SU-DHL-6 (cell line): Measurements from ENCODE around the gene TBC1D19.
"Not testable (repeated sequence)": the region's sequence is repeated elsewhere in the genome, so short reads cannot be mapped to it uniquely, and the experiment has no call there.

ENCODE experiments used
- H2AFZ ChIP-seq: fragments of 200-600 bp; sonication (generic); 2 replicates; pipeline ENCODE4 v1.6.1; 2014; ENCODE audit warnings: low read depth, mild to moderate bottlenecking, moderate library complexity, mixed read lengths, antibody characterized with exemption, low read length; ENCODE audit not compliant: severe bottlenecking
- H3F3A ChIP-seq: fragments of 200-600 bp; shearing (Covaris generic); 2 replicates; pipeline ENCODE4 v1.6.0; 2016; ENCODE audit warnings: antibody characterized with exemption, mild to moderate bottlenecking; ENCODE audit not compliant: insufficient read depth
- H3K27ac ChIP-seq: fragments of 200-600 bp; sonication (generic); 2 replicates; pipeline ENCODE4 v1.5.1; 2016; ENCODE audit warnings: low read depth, mild to moderate bottlenecking, low read length, moderate library complexity, mixed read lengths
- H3K27me3 ChIP-seq: fragments of 200-600 bp; sonication (generic), shearing (Covaris generic); 2 replicates; pipeline ENCODE4 v1.6.0; 2014; ENCODE audit warnings: mild to moderate bottlenecking, low read length
- H3K36me3 ChIP-seq: fragments of 200-600 bp; sonication (generic); 2 replicates; pipeline ENCODE4 v1.6.1; 2014; ENCODE audit warnings: mild to moderate bottlenecking, low read length, mixed read lengths
- H3K4me2 ChIP-seq: fragments of 300-600, 200-600 bp; shearing (Covaris generic), sonication (generic); 2 replicates; pipeline ENCODE4 v1.6.0; 2014; ENCODE audit warnings: low read length, low read depth, mild to moderate bottlenecking; ENCODE audit not compliant: poor library complexity, severe bottlenecking
- H3K4me3 ChIP-seq: fragments of 200-600 bp; sonication (generic); 2 replicates; pipeline ENCODE4 v1.5.1; 2014; ENCODE audit warnings: antibody characterized with exemption, low read length, mild to moderate bottlenecking, mixed read lengths; ENCODE audit not compliant: insufficient read depth, poor library complexity, severe bottlenecking
- H3K79me2 ChIP-seq: fragments of 200-600 bp; sonication (generic); 2 replicates; pipeline ENCODE4 v1.6.1; 2014; ENCODE audit warnings: mild to moderate bottlenecking, low read length, moderate library complexity; ENCODE audit not compliant: insufficient read depth
- H3K9ac ChIP-seq: fragments of 200-600 bp; sonication (generic); 2 replicates; pipeline ENCODE4 v1.7.0; 2014; ENCODE audit warnings: mild to moderate bottlenecking, low read length
- H3K9me2 ChIP-seq: fragments of 200-600 bp; sonication (generic); replicated peaks from 2 replicates; pipeline ENCODE4 v1.6.1; 2014; ENCODE audit warnings: low read length; ENCODE audit not compliant: insufficient read depth
- H3K9me3 ChIP-seq: fragments of 200-600 bp; sonication (generic); 2 replicates; pipeline ENCODE4 v1.6.1; 2014; ENCODE audit warnings: low read length, mixed read lengths; ENCODE audit not compliant: insufficient read depth
- H4K20me1 ChIP-seq: fragments of 200-600 bp; sonication (generic); 2 replicates; pipeline ENCODE4 v1.6.1; 2014; ENCODE audit warnings: low read depth, mild to moderate bottlenecking, antibody characterized with exemption, low read length, moderate library complexity, mixed read lengths
- CTCF ChIP-seq: fragments of 200-600 bp; sonication (generic); IDR thresholded peaks from one replicate; pipeline ENCODE4 v1.5.1; 2017; ENCODE audit warnings: antibody characterized with exemption, mild to moderate bottlenecking, low read length, moderate library complexity; ENCODE audit not compliant: insufficient read depth, poor library complexity, severe bottlenecking
- EZH2phosphoT487 ChIP-seq: fragments of 200-600 bp; sonication (generic), shearing (Covaris generic); conservative IDR thresholded peaks from 2 replicates; pipeline ENCODE4 v1.6.1; 2018; ENCODE audit warnings: mild to moderate bottlenecking, antibody characterized with exemption, low read length, moderate library complexity, mixed read lengths

The TBC1D19 gene

DNA sequence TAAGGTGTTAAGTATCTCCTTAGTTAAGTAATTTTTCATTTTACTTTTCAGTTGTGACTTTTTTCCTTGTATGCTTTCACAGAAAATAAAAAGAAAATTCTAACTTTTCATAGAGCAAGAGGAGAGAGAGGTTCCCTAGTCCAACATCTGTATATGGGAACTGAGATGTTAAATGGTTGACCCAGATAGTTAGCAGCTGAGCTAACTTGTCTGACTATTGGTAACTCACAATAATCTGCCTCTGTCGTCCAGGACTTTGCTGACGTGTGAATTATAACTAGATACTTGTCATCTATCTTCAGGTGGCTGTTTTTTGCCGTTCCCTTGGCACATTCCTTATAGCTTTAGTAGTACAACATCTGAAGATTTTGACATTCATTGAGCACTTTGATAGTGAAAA lies 29.9 kb downstream of the TBC1D19 start:
- Histone ChIP-seq H3K4me3 (no peak overlapping the region), H3K9ac (no peak overlapping the region), H3F3A (no peaks in the 10 kb centered on the region), H3K27ac (no peak overlapping the region), H3K27me3 (no peaks in the 10 kb centered on the region), H3K9me3 (no peaks in the 10 kb centered on the region), H4K20me1 (no peaks in the 10 kb centered on the region), H3K9me2 (no peaks in the 10 kb centered on the region), H3K36me3 (no peaks in the 10 kb centered on the region), H2AFZ (no peak overlapping the region), H3K79me2 (no peaks in the 10 kb centered on the region), H3K4me2 (no peak overlapping the region)
- TF ChIP-seq CTCF: no peak
- TF ChIP-seq EZH2phosphoT487: no peak

- H3K9me2 ChIP-seq: no peaks in the 10 kb centered on the region
- no peak overlapping the region for H3K4me3 ChIP-seq
- H3K79me2 ChIP-seq: no peaks in the 10 kb centered on the region
- H2AFZ ChIP-seq: no peak overlapping the region
- no peaks in the 10 kb centered on the region for H4K20me1 ChIP-seq
- no peak for TF ChIP-seq EZH2phosphoT487
- no peak for TF ChIP-seq CTCF
- H3K36me3 ChIP-seq: no peaks in the 10 kb centered on the region
- no peaks in the 10 kb centered on the region for H3F3A ChIP-seq
- H3K27me3 ChIP-seq: no peaks in the 10 kb centered on the region
- no peak overlapping the region for H3K9ac ChIP-seq
- no peak overlapping the region for H3K27ac ChIP-seq
- no peaks in the 10 kb centered on the region for H3K9me3 ChIP-seq
- no peak overlapping the region for H3K4me2 ChIP-seq
Measured at GRCh38 chr4:26619784-26620183, 35.9 kb downstream of the TBC1D19 start.

DNA sequence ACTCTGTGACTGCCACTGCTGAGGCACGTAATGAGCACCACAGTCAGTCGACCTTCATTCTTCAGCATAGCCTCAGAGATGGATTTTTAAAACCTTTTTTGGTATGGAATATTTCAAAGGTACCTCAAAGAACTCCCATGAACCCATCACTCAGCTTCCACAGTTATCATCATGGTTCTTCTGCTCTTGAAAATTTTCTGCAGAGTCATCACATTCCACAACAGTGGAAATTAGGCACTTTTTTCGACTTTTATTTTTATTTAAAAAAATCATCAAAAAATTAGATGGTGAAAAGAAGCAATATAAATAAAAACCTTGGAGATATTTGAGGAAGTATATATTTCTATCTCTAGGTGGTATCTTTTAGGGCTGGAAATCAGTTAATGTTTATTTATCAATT lies 37.5 kb downstream of the TBC1D19 start:
- Histone ChIP-seq H3K9me3 (no peaks in the 10 kb centered on the region), H3F3A (no peaks in the 10 kb centered on the region), H4K20me1 (no peaks in the 10 kb centered on the region), H3K9me2 (no peaks in the 10 kb centered on the region), H3K4me3 (no peak overlapping the region), H3K4me2 (no peak overlapping the region), H2AFZ (no peak overlapping the region), H3K79me2 (no peaks in the 10 kb centered on the region), H3K36me3 (no peaks in the 10 kb centered on the region), H3K27me3 (no peaks in the 10 kb centered on the region), H3K27ac (no peak overlapping the region), H3K9ac (no peak overlapping the region)
- TF ChIP-seq CTCF (no peak), EZH2phosphoT487 (no peak)

- no peaks in the 10 kb centered on the region for H4K20me1 ChIP-seq
- TF ChIP-seq EZH2phosphoT487 (no peak), CTCF (no peak)
- no peak overlapping the region for H3K27ac ChIP-seq
- H3K79me2 ChIP-seq: no peaks in the 10 kb centered on the region
- H2AFZ ChIP-seq: peak overlapping the region; percentile 19
- H3K9me3 ChIP-seq: no peaks in the 10 kb centered on the region
- no peak overlapping the region for H3K4me2 ChIP-seq
- no peak overlapping the region for H3K9ac ChIP-seq
- no peaks in the 10 kb centered on the region for H3F3A ChIP-seq
- no peaks in the 10 kb centered on the region for H3K27me3 ChIP-seq
- H3K36me3 ChIP-seq: no peaks in the 10 kb centered on the region
- H3K4me3 ChIP-seq: no peak overlapping the region
- H3K9me2 ChIP-seq: no peaks in the 10 kb centered on the region
Measured at GRCh38 chr4:26622913-26623312, 39.0 kb downstream of the TBC1D19 start.

DNA sequence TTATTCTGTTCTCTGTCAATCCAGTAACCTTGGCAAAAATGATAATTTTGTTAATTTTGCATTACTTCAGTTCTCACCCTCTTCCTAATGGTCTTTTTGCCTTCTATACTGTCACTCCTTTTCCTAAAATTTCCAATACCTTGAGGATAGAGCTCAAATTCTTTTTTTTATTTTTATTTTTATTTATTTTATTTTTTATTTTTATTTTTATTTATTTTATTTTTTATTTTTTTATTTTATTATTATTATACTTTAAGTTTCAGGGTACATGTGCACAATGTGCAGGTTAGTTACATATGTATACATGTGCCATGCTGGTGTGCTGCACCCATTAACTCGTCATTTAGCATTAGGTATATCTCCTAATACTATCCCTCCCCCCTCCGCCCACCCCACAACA lies 42.8 kb downstream of the TBC1D19 start:
- H3K9me2 ChIP-seq, H3K9ac ChIP-seq, H3K79me2 ChIP-seq, H3K4me2 ChIP-seq, H4K20me1 ChIP-seq, H3K27ac ChIP-seq, H3K27me3 ChIP-seq, H2AFZ ChIP-seq, H3K9me3 ChIP-seq, H3K4me3 ChIP-seq, H3K36me3 ChIP-seq, H3F3A ChIP-seq: not testable (repeated sequence)
